HG03565 (cell line): ENCODE data around the gene TMEM182.

ENCODE experiments used
- ATAC-seq: cut with Tn5 transposase; IDR thresholded peaks from one replicate; pipeline ENCODE4 v1.9.1; 2021; ENCODE audit warnings: mild to moderate bottlenecking, moderate library complexity; ENCODE audit not compliant: unreplicated experiment

The TMEM182 gene

DNA sequence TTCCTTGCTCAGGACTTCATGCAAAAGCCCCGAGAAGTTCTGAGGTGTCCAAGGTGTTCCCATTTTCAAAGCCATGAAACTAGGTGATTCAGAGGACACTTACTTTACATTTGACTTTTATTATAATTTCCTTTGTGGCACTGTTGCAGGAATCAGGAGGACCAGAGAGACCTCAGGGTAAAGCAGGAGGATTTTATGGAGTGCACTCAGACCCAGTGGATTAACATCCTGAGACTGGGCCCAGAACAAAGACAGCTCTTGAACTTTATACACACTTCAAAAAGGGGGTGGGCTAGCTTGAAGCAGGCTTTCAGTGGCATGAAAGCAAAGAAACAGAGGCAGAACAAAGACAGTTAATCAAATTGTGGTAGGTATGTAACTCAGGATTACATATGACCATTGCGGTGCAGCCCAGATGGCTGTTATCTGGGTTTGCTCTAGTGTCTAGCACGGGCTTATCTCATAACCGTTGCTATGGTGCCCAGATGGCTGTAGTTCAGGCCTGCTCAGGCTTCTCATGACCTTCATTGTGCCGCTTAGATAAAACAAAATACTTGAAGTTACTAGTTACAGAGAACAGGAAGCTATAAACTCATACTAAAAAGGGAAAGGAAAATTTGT lies 39.4 kb downstream of the TMEM182 start:
- ATAC-seq: no peak

DNA sequence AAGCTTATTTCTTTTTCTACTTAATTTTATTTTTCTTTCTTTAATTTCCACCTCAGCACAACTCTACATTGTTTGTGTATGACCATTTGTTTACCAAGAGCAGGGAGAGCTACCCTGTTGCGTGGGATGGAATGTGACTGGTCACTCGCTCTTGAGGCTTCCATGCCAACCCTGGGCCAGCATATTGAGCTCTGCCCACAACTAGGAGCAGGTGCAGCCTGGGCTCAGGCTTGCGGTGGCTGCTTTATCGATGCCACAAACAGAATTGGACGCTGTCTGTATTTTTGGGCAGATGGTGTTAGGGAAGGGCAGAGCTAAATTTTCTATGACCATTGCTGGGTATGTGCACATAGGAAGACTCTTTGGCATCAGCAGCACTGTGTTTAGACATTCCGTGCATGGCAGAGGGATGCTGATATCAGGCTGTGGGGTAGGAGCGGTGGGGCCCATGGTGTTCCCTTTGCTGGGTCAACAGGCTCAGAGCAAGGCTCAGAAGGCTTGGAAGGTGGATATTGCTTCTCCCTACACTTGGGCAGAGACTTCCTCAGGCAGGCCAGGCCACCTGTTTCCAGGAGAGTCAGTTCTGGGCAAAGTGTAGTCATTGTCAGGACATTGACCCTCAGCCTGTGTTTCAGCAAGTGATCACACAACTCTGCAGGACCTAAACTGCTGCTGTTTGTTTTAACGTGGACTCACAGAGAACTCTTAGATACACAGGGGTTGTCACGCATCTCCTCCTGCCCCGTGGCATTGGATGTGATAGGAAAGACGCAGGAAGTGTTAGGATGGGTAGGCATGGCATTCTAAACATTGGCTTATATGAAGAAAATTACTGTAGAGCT lies 40.2 kb downstream of the TMEM182 start:
- ATAC-seq: no peak

DNA sequence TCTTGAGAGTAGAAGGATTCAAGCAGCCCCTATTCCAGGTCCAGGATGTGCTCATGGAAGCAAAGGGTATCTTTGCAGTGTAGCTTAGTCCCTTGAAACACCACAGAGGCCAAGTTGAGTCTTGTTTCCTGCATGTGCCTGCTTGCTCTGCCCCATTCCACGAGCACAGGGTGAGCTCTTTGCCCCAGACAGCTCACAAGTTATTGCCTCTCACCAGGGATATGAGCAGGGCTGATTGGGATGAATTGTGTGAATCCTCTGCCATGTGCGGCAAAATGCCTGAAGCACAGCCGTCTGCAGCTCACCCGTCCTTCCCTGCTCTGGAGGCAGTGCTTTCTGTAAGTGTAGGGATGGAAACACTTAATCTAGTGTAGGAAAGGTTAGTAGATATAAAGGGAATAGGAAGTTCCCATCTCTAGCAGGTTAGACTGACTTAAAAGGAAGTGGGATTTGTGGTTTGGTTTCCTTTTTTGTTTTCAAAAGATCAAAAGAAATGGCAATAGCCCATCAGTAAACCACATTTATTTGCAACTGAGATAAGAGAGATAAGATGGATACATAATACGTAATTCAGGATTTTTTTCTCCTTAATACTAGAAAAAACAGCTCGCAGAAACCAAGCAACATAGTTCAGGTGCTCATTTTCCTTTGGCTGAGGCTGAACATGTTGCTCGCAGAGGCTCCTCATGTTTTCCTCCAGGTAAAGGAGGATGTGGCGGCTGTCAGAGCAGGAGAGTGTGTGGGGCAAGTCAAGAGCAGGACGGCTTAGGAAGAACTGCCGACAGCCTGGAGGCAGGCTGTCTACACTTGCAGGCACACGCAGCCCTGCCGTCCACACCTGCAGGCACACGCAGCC lies 41.4 kb downstream of the TMEM182 start:
- no peak for ATAC-seq

DNA sequence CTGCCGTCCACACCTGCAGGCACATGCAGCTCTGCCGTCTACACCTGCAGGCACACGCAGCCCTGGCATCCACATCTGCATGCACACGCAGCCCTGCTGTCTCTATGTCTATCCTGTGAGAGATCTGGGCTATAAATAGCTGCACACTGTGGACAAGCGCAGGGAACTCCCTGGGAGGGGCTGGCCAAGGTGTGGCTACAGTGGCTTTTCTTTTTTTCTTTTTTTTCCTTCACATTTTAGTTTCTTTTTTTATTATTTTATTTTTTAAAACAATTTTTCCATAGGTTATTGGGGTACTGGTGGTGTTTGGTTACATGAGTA lies 42.0 kb downstream of the TMEM182 start:
- no peak for ATAC-seq

DNA sequence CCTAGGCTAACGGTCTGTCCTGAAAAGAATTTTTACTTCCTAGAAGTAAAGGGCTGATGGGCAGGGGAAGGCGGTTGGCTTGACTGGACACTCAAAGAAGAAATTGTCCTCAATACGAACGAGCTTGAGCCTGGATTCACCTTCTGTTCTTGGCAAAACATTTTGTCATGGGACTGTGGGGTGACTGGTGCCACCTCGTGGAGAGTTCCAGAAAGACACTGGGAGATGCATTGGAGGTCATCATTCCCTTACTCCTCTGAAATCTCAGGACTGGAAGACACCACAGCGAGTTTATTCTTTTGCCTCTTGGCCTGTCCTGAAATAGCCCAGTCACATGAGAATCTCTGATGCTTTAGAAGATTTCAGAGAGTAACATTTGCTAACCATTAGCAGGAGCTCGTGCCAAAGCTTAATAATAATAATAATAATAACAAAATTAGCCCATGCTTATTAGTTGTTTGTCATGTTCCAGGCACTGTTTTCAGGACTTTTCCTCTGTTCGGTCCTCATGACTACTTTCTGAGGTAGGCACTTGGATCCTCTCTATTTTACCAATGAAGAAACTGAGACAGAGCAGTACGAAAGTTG lies 44.5 kb downstream of the TMEM182 start:
- ATAC-seq: peak; percentile 77

DNA sequence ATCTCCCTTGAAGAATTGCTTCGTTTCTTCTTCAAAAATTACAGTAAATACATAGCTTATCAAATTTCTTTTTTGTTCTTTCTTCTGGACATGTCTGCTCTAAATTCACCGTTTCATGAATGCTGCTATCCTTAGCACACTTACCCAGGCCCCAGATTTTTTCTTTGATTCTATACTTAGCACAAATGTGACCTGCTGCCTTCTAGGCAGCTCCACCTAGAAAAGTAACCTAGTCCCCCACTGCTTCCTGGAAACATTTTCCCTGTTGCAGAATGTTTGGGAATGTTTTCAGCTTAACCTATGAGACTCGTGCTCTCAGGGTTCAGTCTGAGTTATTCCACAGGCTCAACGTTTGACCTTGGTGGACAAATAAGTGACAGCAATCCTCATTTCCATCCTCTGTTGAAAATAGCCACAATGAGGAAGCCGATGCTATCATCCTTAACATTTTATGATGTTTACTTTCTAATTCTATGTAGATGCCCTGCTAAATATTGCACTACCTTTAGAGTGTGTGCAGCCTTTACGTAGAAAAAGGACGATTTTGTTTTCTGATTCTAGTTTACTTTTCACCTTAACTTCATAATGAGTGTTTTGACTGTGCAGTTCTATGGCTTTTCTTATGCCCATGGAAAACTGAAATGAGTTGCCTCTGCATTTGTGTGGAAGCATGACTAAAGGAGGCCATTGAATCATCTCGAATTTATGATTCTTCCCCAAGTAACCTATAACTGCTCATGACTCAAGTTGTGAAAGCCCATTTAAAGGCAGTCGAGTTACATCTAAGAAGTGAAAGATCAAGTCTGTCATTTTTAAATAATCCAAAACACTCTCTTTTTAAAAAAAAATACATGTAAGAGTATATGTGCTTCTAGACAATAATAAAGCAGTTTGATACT lies 47.7 kb downstream of the TMEM182 start:
- no peak for ATAC-seq

DNA sequence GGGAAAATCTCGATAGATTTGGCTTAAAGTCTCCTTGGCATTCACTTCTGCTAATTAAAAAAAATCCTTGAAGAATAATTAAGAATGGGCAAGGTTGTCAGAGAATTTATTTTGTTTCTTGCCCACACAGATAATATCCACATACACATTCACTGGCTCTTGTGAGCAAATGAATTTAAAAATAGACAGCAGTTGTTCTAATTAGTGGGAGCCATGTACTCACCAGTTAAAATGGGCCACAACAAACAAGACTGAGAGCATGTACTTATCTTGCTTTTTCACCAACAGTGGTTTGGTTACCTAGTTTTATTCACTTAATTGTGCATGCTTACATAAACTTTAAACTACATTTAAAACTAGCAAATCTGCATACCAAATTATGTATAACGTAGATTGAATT lies 53.5 kb downstream of the TMEM182 start:
- no peak for ATAC-seq

DNA sequence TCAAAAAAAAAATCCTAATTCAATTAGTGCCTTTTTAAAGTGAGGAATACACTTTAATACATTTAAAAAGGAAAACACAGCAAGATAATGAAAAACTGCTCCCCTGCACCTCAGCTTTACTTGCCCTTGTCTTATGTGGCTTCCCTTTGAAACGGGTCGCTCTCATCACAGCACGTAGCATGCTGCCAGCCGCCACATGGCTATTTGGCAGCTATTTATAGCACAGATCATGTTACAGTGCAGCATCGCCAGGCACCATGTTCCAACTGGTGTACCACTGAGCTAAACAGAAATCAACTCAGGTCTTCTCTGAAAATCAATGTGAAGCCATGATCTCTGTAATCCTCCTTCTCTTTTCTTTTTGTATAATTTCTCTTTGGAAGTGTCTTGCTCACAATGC lies 65.1 kb downstream of the TMEM182 start:
- ATAC-seq: no peak

DNA sequence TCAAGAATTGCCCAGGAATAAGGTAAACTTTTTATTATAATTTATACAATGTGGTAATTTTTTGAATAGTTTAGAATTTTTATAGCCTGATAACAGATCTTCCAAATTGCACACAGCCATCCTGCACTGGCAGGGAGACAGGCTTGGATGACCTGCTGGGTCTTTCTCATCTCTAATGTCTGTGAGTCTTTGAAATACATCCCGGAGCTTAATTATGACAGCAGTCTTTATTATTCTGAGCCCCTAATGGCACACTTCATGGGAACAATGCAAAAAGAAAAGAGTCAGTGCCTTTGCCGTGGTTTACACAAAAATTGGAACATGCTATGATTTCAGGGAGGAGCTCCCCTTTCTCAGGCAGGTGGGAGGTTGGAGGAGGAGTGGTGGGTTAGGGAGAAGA lies 71.0 kb downstream of the TMEM182 start:
- no peak for ATAC-seq

DNA sequence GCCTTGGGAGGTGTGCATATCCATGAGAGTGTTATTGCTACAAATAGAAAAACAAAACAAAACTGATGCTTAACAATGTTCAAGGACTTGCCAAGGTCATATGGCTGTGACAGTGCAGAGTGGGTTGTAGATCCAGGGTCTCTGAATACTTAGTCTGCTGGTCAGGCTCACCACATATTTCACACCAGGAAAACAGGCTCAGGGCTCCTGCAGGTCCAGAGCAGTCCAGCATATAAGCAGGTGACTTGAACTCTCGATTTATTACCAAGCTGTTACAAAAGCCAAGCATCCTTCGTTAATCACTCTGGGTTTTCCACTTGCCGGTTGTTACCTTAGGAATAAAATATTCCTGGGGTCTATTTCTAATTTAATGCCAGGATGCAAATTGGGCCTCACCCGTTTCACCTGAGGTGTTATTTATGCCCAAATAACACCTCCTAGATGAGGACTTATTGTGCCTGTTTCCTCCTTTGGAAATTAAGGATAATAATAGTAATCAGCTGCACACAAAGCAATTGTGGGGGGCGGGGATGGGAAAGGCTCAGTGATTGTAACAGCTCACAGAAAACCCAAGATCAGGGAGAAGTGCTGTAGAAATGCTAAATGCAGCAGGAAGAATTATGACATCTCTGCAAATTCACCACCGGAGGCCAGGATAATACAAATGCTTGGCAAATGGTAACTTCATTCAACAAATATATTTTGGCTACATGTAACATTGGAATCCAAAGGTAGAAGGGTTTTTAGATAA lies 72.9 kb downstream of the TMEM182 start:
- ATAC-seq: no peak

DNA sequence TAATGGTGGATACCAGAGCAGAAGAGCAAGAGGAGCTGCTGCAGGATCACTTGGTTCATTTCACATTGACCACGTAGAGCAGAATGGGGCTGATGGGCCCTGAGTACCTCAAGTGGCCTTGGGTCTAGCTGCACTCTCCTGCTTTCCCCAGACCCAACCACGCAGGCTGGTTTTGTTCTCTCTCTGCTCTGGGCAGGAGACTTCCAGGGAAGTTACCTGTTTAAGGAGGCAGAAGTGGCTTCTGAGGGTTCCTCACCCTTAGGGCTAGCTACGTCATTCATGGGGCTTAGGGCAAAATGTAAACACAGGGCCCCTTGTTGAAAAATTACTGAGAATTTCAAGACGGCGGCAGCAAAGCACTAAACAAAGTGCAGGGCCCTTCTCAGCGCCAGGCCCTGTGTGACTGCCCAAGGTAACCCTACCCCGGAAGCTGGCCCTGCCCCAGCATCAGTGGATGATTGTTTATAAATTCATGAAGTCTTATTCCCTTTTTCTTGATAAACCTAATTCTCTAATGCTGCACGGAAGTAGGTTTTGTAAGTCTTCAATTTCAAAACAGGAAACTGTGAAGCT lies 75.9 kb downstream of the TMEM182 start:
- ATAC-seq: no peak

DNA sequence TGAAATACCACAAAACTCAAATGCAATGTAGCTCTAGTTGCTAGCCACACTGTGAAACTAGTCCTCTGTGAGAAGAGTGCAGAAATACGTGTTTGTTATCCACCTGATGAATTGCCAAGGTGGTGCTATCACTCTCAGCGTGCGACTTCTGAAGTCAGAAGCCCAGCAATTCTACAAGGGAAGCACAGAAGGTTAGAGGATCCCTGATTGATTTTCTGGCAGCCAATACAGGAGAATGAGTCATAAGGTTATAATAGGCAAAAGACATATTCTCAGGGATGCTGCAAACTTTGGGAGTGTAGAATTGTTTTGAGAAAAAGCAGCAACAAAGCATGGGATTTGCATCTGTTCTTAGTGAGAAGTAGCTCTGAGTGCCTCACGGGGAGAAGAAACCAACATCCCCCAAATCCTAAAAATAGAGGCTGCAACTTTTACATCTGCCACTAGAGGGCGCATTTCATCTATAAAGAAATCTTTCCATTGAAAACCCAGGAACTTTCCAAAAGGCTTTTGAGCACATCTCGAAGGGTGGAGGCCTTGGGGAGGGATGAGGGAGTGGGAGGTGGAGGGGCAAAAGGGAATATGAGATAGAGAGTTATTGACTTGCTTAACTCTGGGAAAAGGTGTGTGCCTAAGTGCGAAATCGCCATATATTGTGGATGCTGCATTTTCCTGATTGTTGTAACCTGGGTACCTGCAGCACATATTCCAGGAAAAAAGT lies 78.0 kb downstream of the TMEM182 start:
- no peak for ATAC-seq

DNA sequence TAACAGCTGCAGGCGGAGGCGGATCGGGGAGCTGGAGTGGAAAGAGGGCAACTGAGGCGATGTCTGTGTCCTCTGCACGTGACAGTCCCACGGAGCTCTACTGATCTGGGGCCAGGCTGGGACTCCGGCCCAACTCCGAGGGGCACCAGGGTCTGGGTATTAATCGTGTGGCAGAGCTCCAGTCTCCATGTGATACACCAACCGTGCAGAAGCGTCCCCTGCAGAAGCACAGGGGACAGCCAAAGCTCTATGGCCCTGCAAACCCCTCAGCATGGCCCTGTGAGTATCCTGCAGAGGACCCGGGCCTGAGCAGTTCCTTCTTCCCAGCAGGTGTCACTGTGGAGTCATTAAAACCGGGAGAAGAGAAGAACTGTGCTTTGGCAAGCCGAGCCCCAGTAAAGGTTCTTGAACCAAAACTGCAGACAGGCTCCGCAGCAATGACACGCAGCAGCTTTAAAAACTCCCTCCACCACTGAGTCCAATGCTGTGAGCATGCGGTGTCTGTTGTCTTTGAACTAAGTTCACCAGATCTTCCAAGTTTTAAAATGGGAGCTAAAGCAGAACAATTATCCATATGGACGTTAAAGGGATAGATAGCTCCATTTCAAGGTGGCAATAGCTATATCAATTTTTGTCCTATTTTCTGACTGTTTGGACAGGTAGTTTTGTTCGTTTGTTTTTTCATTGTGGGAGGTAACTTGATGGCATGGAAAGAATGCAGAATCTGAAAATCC lies 79.4 kb downstream of the TMEM182 start:
- ATAC-seq: peak; percentile 79

DNA sequence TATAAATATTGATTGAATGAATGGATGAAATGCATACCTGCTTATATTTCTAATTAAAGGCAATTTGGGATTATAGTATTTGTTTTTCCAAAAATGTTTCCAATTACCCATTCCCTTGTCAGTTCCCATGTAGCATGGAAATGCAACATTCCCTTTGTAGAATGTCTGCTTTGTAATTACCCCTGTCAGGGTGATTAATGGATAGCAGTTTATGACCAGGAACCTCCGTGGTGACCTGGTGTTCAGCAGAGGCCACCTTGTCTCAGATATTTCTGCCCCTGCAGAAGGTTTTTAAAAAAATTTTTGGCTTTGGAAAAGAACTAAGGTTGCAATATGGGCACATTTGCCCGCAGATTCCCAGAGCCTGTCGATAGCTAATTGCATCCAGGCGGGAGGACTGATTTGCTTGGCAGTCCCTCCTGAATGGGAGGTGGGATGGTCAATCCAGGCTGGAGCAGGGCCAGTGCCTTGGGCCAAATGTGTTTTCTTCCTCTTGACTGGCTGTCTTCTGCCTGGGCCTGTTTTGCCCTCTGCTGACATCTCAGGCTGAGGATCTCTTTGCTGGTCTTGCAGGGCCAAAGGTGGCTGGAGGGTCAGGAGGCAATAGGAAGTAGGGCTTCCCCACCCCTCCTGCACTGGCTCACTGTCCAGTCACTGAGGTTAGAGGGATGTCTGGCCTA lies 82.1 kb downstream of the TMEM182 start:
- no peak for ATAC-seq

DNA sequence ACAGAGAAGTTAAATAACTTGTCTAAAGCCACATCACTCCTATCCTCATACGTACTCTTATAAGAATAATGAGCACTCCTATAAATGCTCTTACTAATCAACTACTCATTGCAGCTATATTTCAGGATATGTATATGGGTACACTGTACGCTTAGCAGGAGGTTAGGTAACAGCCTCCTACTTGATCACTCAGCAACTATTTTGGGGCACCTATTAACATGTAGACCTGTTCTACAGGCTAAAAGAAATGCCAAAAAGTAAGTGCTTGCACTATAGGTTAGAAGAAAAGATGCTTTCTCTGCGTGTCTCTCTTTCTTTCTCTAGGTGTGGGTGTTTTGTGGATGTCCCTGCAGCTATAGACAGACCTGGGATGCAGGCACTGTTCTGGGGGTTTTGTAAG lies 83.1 kb downstream of the TMEM182 start:
- ATAC-seq: no peak

DNA sequence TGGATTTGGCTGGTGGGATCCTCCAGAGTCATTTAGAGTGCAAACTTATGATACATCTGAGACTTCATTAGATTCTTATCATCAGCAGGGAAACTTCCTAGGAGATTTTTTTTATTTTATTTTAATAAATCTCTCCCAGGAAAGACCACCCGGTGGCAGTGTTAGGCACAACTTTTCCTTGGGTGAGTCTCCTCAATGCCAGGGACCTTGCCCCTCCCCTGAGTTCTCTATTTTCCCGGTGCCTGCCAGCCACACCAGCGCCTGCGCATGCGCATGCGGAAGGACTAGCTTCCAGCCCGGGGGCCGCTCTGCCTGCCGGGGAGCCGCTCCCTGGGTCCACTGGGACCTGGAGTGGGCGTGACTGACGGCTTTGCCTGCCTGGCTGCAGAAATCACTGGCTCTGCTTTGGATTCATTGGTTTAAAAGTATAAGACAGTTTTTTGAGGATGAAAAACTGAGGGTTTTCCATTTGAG lies 86.6 kb downstream of the TMEM182 start:
- ATAC-seq: no peak

DNA sequence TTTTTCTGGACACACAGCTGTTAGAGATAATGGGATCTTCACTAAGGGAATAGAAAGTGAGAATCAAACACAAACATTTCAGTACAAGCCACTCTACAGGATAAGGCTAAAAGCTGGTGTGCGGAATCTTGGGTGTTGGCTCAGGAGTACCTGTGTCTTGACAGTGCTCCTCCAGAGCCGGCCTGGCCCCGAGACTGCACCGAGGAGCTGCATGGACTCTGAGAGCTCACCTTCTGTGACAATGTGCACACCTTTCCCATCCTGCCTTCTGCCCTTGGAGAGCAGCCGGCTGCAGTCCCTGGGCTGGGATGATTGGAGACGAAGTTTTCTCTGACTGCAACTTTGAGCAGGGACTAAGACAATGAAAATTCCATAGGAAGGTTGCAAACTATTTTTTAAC lies 89.1 kb downstream of the TMEM182 start:
- ATAC-seq: no peak
